Heart left ventricle (tissue), 16 donors: ENCODE data around the gene CSTB. TPM values are rescaled to one million over a fixed set of nuclear protein-coding genes. Genes with fewer than 3 reads are reported as not detected.

Experiments used
- ATAC-seq, 4 donors: fragments of 200-7000 bp; cut with Tn5 transposase; one replicate each; pipeline ENCODE4 v1.9.1; 2020 to 2022; ENCODE audit warnings: moderate library complexity in 4 of 4, mild to moderate bottlenecking in 3 of 4, moderate number of reproducible peaks in 1 of 4
- DNase-seq, 5 donors: peaks; one replicate each; pipeline ENCODE4 v3.0.0-alpha.2; 2020
- H3K27ac ChIP-seq, 12 donors: fragments of 200-600 bp; sonication (generic) in 4 of 12; one replicate each; pipeline versions ENCODE4 v1.5.0 to v1.8.0; 2016 to 2022; ENCODE audit warnings: mild to moderate bottlenecking in 2 of 12
- H3K27me3 ChIP-seq, 9 donors: fragments of 200-600 bp; sonication (generic) in 2 of 9; one replicate each; pipeline versions ENCODE4 v1.5.1 to v1.8.0; 2016 to 2022; ENCODE audit warnings: mild to moderate bottlenecking in 3 of 9
- H3K36me3 ChIP-seq, 9 donors: fragments of 200-600 bp; sonication (generic) in 2 of 9; one replicate each; pipeline versions ENCODE4 v1.5.0 to v1.8.0; 2018 to 2022; ENCODE audit warnings: mild to moderate bottlenecking in 2 of 9
- H3K4me1 ChIP-seq, 12 donors: fragments of 200-600 bp; sonication (generic) in 4 of 12; one replicate each; pipeline versions ENCODE4 v1.5.0 to v1.8.0; 2016 to 2022; ENCODE audit warnings: mild to moderate bottlenecking in 3 of 12
- H3K4me3 ChIP-seq, 12 donors: fragments of 200-600 bp; sonication (generic) in 4 of 12; one replicate each; pipeline versions ENCODE4 v1.5.0 to v1.8.0; 2017 to 2022; ENCODE audit warnings: mild to moderate bottlenecking in 9 of 12, moderate library complexity in 4 of 12
- H3K9me3 ChIP-seq, 12 donors: fragments of 200-600 bp; sonication (generic) in 4 of 12; one replicate each; pipeline versions ENCODE4 v1.5.0 to v1.8.0; 2016 to 2022; ENCODE audit warnings: mild to moderate bottlenecking in 1 of 12
- POLR2A ChIP-seq, 2 donors: fragments of 450-650 bp; IDR thresholded peaks; one replicate each; pipeline ENCODE4 v1.6.1; 2017; ENCODE audit warnings: antibody characterized with exemption in 2 of 2, mild to moderate bottlenecking in 2 of 2, moderate library complexity in 2 of 2
- WGBS, 4 donors: extraction: QIAGEN DNeasy Blood & Tissue Kit in 2 of 4; methylation state at CpG; one replicate each; pipeline versions ENCODE4 v1.1.5 to v1.1.7; 2013 to 2018; 5-methylcytosine and 5-hydroxymethylcytosine counted together
- intact Hi-C, 10 donors: fragments of 100-400 bp; cut with DNase I; formaldehyde crosslinking; loops; one replicate each; pipeline versions ENCODE4 v1.11.1 to v1.14.2; 2022
- polyA plus RNA-seq, 2 donors: library from polyadenylated mRNA; stranded (reverse); fragments of 200-250 nt; gene quantifications; one replicate each; pipeline ENCODE4 v1.2.3, GENCODE V29; 2013
- total RNA-seq, 9 donors: library from RNA; depleted of rRNA in 2 of 9; stranded (reverse); fragments of >200 nt in 2 of 9; fragmentation: NEBNext Ultra II Directional in 3 of 9; extraction: Animal tissue kit (Norgen Biotek cat#: 25700) in 3 of 9; gene quantifications; one replicate each; pipeline versions ENCODE4 v1.1.0 to v1.2.4, GENCODE V29; 2016 to 2023
- TF ChIP-seq, protein P1 (sequence below), 12 donors: fragments of 200-600 bp; sonication (generic) in 4 of 12; IDR thresholded peaks; one replicate each; pipeline versions ENCODE4 v1.5.0 to v1.8.0; 2018 to 2022; ENCODE audit warnings: antibody characterized with exemption in 12 of 12, mild to moderate bottlenecking in 5 of 12
- donor health status: ischemic (EF 13 %, LVEDD 7.1; RV severe dilation, severe dysfunction).
- donor health status: healthy with polysubstance abuse.
- donor health status: DM: no; HTN: yes; CAD: no.
- donor health status: DM: no; HTN: no; CAD: no.
- donor health status: ischemic (EF 25% LVEDD 6.9; RV normal size, moderate dysfunction).
- donor health status: ischemic (EF 25% LVEDD 5.7; RV mildly dilated, moderate dysfunction).
- donor health status: healthy.
- donor health status: DM: yes; HTN: yes; CAD: no.
- donor health status: ischemic (EF 35%, LVEDD 5.7; RV mildly dilated, moderate dysfunction).
- donor health status: nonischemic (EF 11% LVEDD 7.7; RV severe dilation, severe dysfunction).
- donor health status: DM: yes; HTN: yes; CAD: no.
- donor health status: PGD.
- donor health status: ischemic (EF 29% LVEDD 5.4; RV normal size, mild dysfunction).
- donor health status: nonischemic (EF 23%, LVEDD 6.1; RV moderate dilation, normal function).

The CSTB gene
- total and polyA plus RNA-seq, 11 donors, result 7.8 to 77.0 (median 36.1) TPM

DNA sequence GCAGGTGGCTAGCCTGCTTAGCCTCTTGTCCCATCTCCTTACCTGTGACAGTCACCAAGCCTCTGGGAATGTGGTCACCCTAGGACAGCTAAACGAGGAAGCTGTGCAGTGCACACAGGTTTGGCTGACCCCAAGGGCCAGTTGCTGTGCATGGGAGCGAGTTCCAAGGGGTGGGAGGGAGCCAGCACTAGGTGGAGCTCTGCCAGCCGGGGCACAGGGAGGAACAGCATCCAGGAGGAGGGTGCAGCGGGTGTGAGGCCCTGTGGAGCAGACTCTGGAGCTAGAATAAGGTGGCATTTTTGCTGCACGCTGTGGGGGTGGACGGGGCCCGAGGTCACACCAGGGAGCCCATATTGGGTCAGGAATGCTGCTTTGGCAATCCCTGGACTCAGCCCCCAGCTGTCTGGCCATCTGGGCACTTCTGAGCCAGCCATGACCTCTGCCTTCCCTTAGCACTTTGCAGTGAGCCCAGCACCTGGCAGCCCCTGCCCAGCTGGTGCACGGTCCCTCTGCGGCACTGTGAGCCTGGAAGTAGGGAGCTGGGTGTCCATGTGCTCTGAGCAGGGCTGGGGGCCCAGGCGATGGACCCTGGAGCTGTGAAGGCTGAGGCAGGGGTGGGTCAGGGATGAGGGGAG is 48.5 kb downstream of the CSTB start:
- intact Hi-C loops, result loop anchor here in 7 of 10 donors (2.0 to 10.0 kb wide), 8 partner anchors 47 to 177 kb away; partner anchors contain the start of genes CSTB (in 4 of the 7), HSF2BP (in 2 of the 7), RRP1B (in 2 of the 7) and RRP1 (in 1 of the 7)
- Histone ChIP-seq H3K4me3 (peak overlapping the region in 11 of 12 donors; percentile 52 to 78 (median 65)), H3K36me3 (peaks cover 0 to 18% (median 3%) of the 10 kb centered on the region in 9 donors), H3K4me1 (peaks cover 10 to 74% (median 50%) of the 10 kb centered on the region in 12 donors), H3K9me3 (no peaks in the 10 kb centered on the region), H3K27ac (peak overlapping the region; percentile 79 to 96 (median 92)), H3K27me3 (no peaks in the 10 kb centered on the region)
- no peak for TF ChIP-seq POLR2A (IDR thresholded peaks at IDR 0.05)
- TF ChIP-seq, protein P1, sequence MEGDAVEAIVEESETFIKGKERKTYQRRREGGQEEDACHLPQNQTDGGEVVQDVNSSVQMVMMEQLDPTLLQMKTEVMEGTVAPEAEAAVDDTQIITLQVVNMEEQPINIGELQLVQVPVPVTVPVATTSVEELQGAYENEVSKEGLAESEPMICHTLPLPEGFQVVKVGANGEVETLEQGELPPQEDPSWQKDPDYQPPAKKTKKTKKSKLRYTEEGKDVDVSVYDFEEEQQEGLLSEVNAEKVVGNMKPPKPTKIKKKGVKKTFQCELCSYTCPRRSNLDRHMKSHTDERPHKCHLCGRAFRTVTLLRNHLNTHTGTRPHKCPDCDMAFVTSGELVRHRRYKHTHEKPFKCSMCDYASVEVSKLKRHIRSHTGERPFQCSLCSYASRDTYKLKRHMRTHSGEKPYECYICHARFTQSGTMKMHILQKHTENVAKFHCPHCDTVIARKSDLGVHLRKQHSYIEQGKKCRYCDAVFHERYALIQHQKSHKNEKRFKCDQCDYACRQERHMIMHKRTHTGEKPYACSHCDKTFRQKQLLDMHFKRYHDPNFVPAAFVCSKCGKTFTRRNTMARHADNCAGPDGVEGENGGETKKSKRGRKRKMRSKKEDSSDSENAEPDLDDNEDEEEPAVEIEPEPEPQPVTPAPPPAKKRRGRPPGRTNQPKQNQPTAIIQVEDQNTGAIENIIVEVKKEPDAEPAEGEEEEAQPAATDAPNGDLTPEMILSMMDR (IDR thresholded peaks at IDR 0.05), result no peak
- ATAC-seq (peak; percentile 7 to 34 (median 18)), DNase-seq (peak in 3 of 5 donors; percentile 57 to 68 (median 66))
- 47 to 57% (median 55%) methylated on average over 9 to 10 of the region's 10 CpGs for WGBS, 4 donors

DNA sequence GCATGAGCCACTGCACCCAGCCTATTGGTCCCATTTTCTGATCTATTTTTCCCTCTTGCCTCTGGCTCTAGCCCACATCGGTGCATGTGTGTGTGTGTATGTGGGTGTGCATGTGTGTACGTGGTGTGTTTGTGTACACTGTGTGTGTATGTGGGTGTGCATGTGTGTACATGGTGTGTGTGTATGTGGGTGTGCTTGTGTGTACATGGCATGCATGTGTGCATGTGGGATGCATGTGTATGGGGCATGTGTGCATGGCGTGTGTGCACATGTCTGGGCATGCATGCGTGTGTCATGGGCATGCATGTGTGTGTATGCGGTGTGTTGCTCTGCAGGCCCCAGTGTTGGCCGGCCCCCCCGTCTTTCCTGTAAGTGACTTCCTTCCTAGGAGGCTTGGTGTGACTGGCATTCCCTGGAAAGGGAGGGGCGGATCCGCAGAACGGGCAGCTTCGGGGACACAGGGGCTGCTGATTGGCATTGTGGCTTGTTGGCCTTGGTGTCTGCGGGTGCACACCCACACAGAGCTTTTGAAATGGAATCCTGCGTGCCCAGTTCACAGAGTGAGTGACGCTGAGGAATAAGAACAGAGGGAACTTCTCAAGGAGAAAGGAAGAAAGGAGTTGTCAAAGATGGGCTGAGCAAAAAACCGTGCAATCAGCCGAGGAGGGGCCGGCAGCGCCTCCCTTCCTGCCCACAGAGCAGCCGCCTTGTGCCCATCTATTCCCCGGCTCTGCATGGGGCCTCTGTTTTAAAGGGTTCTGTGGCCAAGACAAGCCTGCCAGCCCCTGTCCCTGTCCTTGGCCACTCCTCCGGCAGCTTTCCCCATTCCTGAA is 49.2 kb downstream of the CSTB start:
- no peaks in the 10 kb centered on the region for H3K27me3 ChIP-seq
- ATAC-seq, result no peak
- intact Hi-C loops, result loop anchor here in 7 of 10 donors (5.0 to 10.0 kb wide), 7 partner anchors 48 to 178 kb away; partner anchors contain the start of genes CSTB (in 3 of the 7), HSF2BP (in 2 of the 7), RRP1B (in 2 of the 7) and RRP1 (in 1 of the 7)
- H3K9me3 ChIP-seq, result no peaks in the 10 kb centered on the region
- WGBS, 4 donors, result 58 to 71% (median 63%) methylated on average over 21 of the region's 21 CpGs
- peak in 2 of 5 donors; percentile 68 for DNase-seq
- peak overlapping the region in 1 of 12 donors; percentile 62 for H3K4me3 ChIP-seq
- TF ChIP-seq, protein P1 (IDR thresholded peaks at IDR 0.05), result no peak
- TF ChIP-seq POLR2A (IDR thresholded peaks at IDR 0.05), result no peak
- peak overlapping the region in 11 of 12 donors; percentile 84 to 96 (median 92) for H3K27ac ChIP-seq
- H3K4me1 ChIP-seq, result peaks cover 10 to 74% (median 50%) of the 10 kb centered on the region in 12 donors
- peaks cover 0 to 18% (median 3%) of the 10 kb centered on the region in 9 donors for H3K36me3 ChIP-seq

Other genes starting within 250 kb of the CSTB start
- gene HSF2BP, start 116.8 kb downstream of the CSTB start, total RNA-seq, result under 1 TPM in 1 of 9 donors, not detected in 8; 0.32 TPM
- gene HSF2BP, start 116.8 kb downstream of the CSTB start, polyA plus RNA-seq, result under 1 TPM; 0.08 to 0.19 TPM
- 10 to 100 TPM in 4 of 9 donors, 1 to 10 TPM in 5; 6.6 to 16.1 (median 9.5) TPM for gene RRP1B, start 116.7 kb downstream of the CSTB start, total RNA-seq
- 1 to 10 TPM; 3.6 to 9.8 TPM for gene RRP1B, start 116.7 kb downstream of the CSTB start, polyA plus RNA-seq
- 100 to 1,000 TPM in 1 of 9 donors, 10 to 100 TPM in 8; 46.5 to 105 (median 79.7) TPM for gene PDXK, start 57.2 kb downstream of the CSTB start, total RNA-seq
- 10 to 100 TPM; 48.0 to 94.5 TPM for gene PDXK, start 57.2 kb downstream of the CSTB start, polyA plus RNA-seq
- 10 to 100 TPM in 4 of 9 donors, 1 to 10 TPM in 5; 6.0 to 15.6 (median 9.8) TPM for gene RRP1, start 13.3 kb upstream of the CSTB start, total RNA-seq
- 10 to 100 TPM in 1 of 2 donors, 1 to 10 TPM in 1; 6.7 to 13.9 TPM for gene RRP1, start 13.3 kb upstream of the CSTB start, polyA plus RNA-seq
- gene AGPAT3, start 88.9 kb upstream of the CSTB start, total RNA-seq, result 10 to 100 TPM; 48.7 to 86.0 (median 65.5) TPM
- gene AGPAT3, start 88.9 kb upstream of the CSTB start, polyA plus RNA-seq, result 10 to 100 TPM; 26.6 to 51.3 TPM
- gene TRAPPC10, start 236.0 kb upstream of the CSTB start, total RNA-seq, result 10 to 100 TPM; 14.6 to 32.0 (median 22.5) TPM
- 10 to 100 TPM in 1 of 2 donors, 1 to 10 TPM in 1; 5.6 to 12.0 TPM for gene TRAPPC10, start 236.0 kb upstream of the CSTB start, polyA plus RNA-seq